ENCODE measurements around the gene FAM20B.
"Not testable (repeated sequence)": the region's sequence is repeated elsewhere in the genome, so short reads cannot be mapped to it uniquely, and the experiment has no call there.

The FAM20B gene

DNA sequence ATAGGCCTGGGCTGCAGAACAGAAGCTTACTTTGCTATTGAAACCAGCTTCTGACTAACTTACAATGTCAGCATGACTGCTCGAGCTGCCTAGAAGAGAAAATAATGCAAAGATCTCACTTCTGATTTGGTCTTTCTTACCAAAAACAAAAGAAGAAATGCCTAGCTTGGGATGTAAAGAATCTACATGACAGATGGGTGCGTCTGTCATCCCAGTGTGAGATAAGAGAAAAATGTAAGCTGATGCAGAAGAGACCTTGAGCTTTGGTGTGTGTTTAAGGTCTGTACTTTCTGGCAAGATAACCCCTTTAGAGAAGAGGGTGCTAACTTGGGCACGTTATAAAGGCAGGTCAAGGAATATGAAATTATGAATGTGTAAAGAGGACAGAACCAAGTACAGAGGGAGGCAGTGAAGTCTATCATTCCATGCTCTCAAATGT lies 3.6 kb downstream of the FAM20B start:
- Histone ChIP-seq H3K4me1 (ENCODE audit: control insufficient read depth, insufficient read depth, low read length) (peaks cover 23% of the 10 kb centered on the region), H3K27me3 (ENCODE audit: control insufficient read depth, insufficient read depth, low read length) (no peaks in the 10 kb centered on the region), H3K27ac (ENCODE audit: low read depth, low read length) (no peak overlapping the region), H3K36me3 (ENCODE audit: control insufficient read depth, insufficient read depth, low read length) (no peaks in the 10 kb centered on the region), H3K9ac (ENCODE audit: low read length) (no peak overlapping the region), H3K4me3 (ENCODE audit: low read length) (no peak overlapping the region)

DNA sequence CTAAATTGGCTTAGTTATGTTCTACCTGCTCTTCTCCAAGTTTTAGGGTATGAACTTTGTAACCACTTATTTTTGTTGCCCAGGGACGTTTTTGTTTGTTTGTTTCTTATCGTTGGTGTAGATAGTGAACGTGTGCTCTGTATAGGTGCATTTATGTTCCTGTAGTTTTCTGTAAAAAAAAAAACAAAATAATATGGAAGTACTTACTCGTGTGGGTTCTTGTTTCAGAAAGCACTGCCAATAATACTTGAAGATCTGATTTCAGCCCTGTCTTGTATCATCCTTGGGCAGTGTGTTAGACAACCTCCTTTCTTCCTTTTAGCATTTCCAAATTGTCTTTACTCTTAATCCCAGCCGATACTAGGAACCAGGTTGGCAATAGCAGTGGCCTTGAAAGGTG lies 4.4 kb downstream of the FAM20B start:
- Histone ChIP-seq H3K9ac (ENCODE audit: low read length) (no peak overlapping the region), H3K36me3 (ENCODE audit: control insufficient read depth, insufficient read depth, low read length) (no peaks in the 10 kb centered on the region), H3K27me3 (ENCODE audit: control insufficient read depth, insufficient read depth, low read length) (no peaks in the 10 kb centered on the region), H3K4me3 (ENCODE audit: low read length) (no peak overlapping the region), H3K4me1 (ENCODE audit: control insufficient read depth, insufficient read depth, low read length) (peaks cover 26% of the 10 kb centered on the region), H3K27ac (ENCODE audit: low read depth, low read length) (no peak overlapping the region)

DNA sequence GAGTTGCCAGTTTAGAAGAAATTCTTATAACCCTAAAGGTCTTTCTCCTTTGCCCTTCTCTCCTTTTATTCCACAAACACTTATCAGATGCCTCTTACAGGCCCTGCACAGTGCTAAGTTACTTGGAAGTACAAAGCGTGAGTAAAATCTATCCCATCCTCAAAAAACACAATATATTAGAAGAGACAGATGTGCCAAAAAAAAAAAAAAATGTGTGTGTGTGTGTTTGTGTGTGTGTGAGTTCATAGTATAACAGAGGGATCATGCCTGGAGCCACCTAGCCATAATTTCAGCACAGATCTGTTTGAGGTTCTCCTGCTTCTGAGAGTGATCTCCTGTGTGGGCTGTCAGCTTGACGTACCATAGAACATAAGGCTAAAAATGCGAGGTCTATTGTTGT lies 5.0 kb downstream of the FAM20B start:
- no peak overlapping the region for H3K27ac ChIP-seq (ENCODE audit: low read depth, low read length)
- H3K36me3 ChIP-seq (ENCODE audit: control insufficient read depth, insufficient read depth, low read length), result no peaks in the 10 kb centered on the region
- H3K9ac ChIP-seq (ENCODE audit: low read length), result no peak overlapping the region
- no peaks in the 10 kb centered on the region for H3K27me3 ChIP-seq (ENCODE audit: control insufficient read depth, insufficient read depth, low read length)
- H3K4me1 ChIP-seq (ENCODE audit: control insufficient read depth, insufficient read depth, low read length), result peaks cover 26% of the 10 kb centered on the region
- H3K4me3 ChIP-seq (ENCODE audit: low read length), result no peak overlapping the region

- H3K4me3 ChIP-seq (ENCODE audit: low read length), result no peak overlapping the region
- no peaks in the 10 kb centered on the region for H3K27me3 ChIP-seq (ENCODE audit: control insufficient read depth, insufficient read depth, low read length)
- H3K36me3 ChIP-seq (ENCODE audit: control insufficient read depth, insufficient read depth, low read length), result no peaks in the 10 kb centered on the region
- H3K9ac ChIP-seq (ENCODE audit: low read length), result no peak overlapping the region
- H3K4me1 ChIP-seq (ENCODE audit: control insufficient read depth, insufficient read depth, low read length), result peaks cover 26% of the 10 kb centered on the region
- H3K27ac ChIP-seq (ENCODE audit: low read depth, low read length), result no peak overlapping the region
Observed at GRCh38 chr1:179031284-179031683, 5.6 kb downstream of the FAM20B start.

DNA sequence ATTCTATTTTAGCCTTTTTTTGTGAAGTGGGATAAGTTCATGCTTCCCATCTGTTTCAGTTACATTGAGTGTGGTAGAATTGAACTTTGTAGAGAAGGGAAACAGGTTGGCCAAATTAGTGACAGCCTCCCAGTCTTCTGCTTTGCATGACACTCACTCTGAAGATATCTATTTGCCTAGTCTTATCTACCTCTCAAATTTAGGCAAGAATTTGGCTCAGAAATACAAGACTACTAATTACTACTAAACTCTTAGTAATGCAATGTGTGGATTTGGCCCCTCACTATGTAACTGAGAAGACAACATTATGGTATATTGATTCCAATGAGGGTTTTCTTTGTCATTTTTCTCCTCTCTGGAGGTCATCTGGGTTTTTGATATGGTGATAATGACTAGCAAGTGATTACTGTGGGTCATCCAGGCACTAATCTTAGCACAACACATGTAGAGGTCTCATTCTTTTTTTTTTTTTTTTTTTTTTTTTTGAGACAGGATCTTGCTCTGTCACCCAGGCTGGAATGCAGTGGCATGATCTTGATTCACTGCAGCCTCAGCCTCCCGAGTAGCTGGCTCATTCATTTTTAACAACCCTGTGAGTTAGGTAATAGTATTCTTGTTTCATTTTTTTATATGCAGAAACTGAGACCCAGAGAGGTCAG lies 6.3 kb downstream of the FAM20B start:
- H3K9ac ChIP-seq (ENCODE audit: low read length), result no peak overlapping the region
- H3K4me1 ChIP-seq (ENCODE audit: control insufficient read depth, insufficient read depth, low read length), result peaks cover 23% of the 10 kb centered on the region
- H3K36me3 ChIP-seq (ENCODE audit: control insufficient read depth, insufficient read depth, low read length), result no peaks in the 10 kb centered on the region
- H3K4me3 ChIP-seq (ENCODE audit: low read length), result no peak overlapping the region
- no peak overlapping the region for H3K27ac ChIP-seq (ENCODE audit: low read depth, low read length)
- H3K27me3 ChIP-seq (ENCODE audit: control insufficient read depth, insufficient read depth, low read length), result no peaks in the 10 kb centered on the region

GRCh38 chr1:179034720-179035119 lies 9.0 kb downstream of the FAM20B start:
- Histone ChIP-seq H3K9ac (ENCODE audit: low read length) (no peak overlapping the region), H3K4me1 (ENCODE audit: control insufficient read depth, insufficient read depth, low read length) (peaks cover 18% of the 10 kb centered on the region), H3K4me3 (ENCODE audit: low read length) (no peak overlapping the region), H3K27ac (ENCODE audit: low read depth, low read length) (no peak overlapping the region), H3K36me3 (ENCODE audit: control insufficient read depth, insufficient read depth, low read length) (no peaks in the 10 kb centered on the region), H3K27me3 (ENCODE audit: control insufficient read depth, insufficient read depth, low read length) (no peaks in the 10 kb centered on the region)

- H3K9ac ChIP-seq (ENCODE audit: low read length), result no peak overlapping the region
- H3K27me3 ChIP-seq (ENCODE audit: control insufficient read depth, insufficient read depth, low read length), result no peaks in the 10 kb centered on the region
- no peak overlapping the region for H3K4me3 ChIP-seq (ENCODE audit: low read length)
- peak overlapping the region; percentile 11 for H3K27ac ChIP-seq (ENCODE audit: low read depth, low read length)
- no peaks in the 10 kb centered on the region for H3K36me3 ChIP-seq (ENCODE audit: control insufficient read depth, insufficient read depth, low read length)
- H3K4me1 ChIP-seq (ENCODE audit: control insufficient read depth, insufficient read depth, low read length), result peaks cover 13% of the 10 kb centered on the region
Observed at GRCh38 chr1:179036844-179037465, 11.3 kb downstream of the FAM20B start.

DNA sequence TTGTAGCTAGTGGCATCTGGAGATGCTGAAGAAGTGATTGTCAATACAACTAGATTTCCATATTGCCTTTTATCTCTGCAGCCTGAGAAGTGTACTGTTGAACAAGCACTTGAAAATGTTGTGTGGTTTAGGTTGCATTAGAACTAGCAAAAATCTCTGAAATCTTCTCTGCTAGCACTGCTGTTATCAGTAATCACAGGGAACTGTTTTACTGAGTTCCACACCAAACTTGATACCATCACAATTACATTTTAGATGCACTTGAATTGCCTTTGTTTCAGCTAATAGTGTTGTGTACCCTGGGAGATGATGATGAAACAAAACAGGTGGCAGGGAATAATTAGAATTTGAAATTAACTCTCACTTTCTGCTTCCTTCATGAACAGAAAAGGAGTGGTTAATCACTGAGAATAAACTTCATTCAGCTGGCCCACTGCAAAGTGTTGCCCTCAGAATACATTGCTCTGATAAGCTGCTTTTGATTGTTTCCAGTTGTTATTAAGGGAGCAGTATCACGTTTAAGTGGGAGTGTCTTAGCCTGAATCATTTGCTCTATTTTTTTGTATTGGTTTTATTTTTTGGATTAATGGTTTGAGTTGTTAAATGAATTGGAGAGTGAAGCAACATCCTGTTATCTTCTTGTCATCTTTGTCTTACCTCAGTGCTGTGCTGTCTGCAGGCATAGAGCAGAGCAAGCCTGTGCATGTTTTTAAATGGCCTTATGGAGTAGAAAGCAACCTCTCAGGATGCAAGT lies 13.0 kb downstream of the FAM20B start:
- Histone ChIP-seq H3K4me1 (ENCODE audit: control insufficient read depth, insufficient read depth, low read length) (peaks cover 13% of the 10 kb centered on the region), H3K4me3 (ENCODE audit: low read length) (no peak overlapping the region), H3K9ac (ENCODE audit: low read length) (no peak overlapping the region), H3K36me3 (ENCODE audit: control insufficient read depth, insufficient read depth, low read length) (no peaks in the 10 kb centered on the region), H3K27me3 (ENCODE audit: control insufficient read depth, insufficient read depth, low read length) (no peaks in the 10 kb centered on the region), H3K27ac (ENCODE audit: low read depth, low read length) (no peak overlapping the region)

DNA sequence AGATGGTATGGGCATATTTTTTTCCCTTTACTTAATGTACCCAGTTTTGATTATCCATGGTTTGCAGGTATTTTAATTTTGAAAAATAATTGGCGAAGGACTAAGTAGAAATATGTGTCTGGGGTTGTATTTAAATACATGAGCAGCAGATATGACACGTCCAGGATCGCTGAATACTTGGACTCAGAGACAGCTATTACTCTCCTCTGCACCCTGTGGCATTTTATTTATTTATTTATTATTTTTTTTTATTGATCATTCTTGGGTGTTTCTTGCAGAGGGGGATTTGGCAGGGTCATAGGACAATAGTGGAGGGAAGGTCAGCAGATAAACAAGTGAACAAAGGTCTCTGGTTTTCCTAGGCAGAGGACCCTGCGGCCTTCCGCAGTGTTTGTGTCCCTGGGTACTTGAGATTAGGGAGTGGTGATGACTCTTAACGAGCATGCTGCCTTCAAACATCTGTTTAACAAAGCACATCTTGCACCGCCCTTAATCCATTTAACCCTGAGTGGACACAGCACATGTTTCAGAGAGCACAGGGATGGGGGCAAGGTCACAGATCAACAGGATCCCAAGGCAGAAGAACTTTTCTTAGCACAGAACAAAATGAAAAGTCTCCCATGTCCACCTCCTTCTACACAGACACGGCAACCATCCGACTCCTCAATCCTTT lies 13.9 kb downstream of the FAM20B start:
- H3K4me3 ChIP-seq (ENCODE audit: low read length); H3K27me3 ChIP-seq (ENCODE audit: control insufficient read depth, insufficient read depth, low read length); H3K36me3 ChIP-seq (ENCODE audit: control insufficient read depth, insufficient read depth, low read length); H3K9ac ChIP-seq (ENCODE audit: low read length); H3K4me1 ChIP-seq (ENCODE audit: control insufficient read depth, insufficient read depth, low read length); H3K27ac ChIP-seq (ENCODE audit: low read depth, low read length): not testable (repeated sequence)

GRCh38 chr1:179040175-179040551 lies 14.5 kb downstream of the FAM20B start:
- H3K9ac ChIP-seq (ENCODE audit: low read length); H3K4me1 ChIP-seq (ENCODE audit: control insufficient read depth, insufficient read depth, low read length); H3K36me3 ChIP-seq (ENCODE audit: control insufficient read depth, insufficient read depth, low read length); H3K4me3 ChIP-seq (ENCODE audit: low read length); H3K27me3 ChIP-seq (ENCODE audit: control insufficient read depth, insufficient read depth, low read length); H3K27ac ChIP-seq (ENCODE audit: low read depth, low read length): not testable (repeated sequence)

DNA sequence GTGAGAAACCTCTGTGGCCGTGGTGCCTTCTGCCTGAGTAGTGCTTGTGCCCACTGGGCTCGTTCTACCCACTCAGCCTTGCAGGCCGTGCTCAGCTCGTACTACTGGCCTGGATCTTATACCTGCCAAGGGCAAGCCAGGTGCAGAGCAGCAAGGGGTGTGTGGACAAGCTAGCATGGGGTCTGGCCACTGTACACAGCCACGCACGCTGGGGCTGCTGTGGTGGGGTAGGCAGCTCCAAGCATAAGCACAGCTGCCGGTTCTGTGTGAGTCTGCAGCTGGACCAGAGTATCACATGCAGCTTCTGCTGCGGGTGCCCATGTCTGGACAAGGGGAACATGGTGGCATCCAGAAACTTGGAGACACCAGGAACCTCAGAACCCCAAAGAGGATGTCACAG lies 16.4 kb downstream of the FAM20B start:
- Histone ChIP-seq H3K27me3 (ENCODE audit: control insufficient read depth, insufficient read depth, low read length) (no peaks in the 10 kb centered on the region), H3K4me3 (ENCODE audit: low read length) (no peak overlapping the region), H3K27ac (ENCODE audit: low read depth, low read length) (no peak overlapping the region), H3K4me1 (ENCODE audit: control insufficient read depth, insufficient read depth, low read length) (peaks cover 4% of the 10 kb centered on the region), H3K36me3 (ENCODE audit: control insufficient read depth, insufficient read depth, low read length) (no peaks in the 10 kb centered on the region), H3K9ac (ENCODE audit: low read length) (no peak overlapping the region)

DNA sequence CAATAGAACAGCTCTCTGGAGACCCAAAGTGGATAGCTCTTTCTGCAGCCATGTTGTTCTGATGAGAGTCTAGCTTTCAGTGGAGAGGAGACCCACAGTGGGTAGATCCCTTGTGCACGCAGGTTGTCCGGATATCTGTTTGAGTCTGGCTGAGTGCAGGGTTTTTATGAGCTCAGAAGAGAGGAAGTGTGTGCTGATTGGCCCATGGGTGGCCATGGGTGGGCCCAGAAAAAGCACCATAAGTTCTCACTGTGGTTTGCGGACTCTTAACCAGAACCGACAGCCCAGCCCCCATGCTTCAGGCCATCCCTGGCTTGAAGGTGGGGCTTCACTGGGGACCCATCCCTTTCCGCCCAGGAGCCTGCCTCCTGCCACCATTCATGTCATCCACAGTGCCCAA lies 17.0 kb downstream of the FAM20B start:
- H3K36me3 ChIP-seq (ENCODE audit: control insufficient read depth, insufficient read depth, low read length), result no peaks in the 10 kb centered on the region
- no peak overlapping the region for H3K9ac ChIP-seq (ENCODE audit: low read length)
- no peaks in the 10 kb centered on the region for H3K27me3 ChIP-seq (ENCODE audit: control insufficient read depth, insufficient read depth, low read length)
- H3K27ac ChIP-seq (ENCODE audit: low read depth, low read length), result no peak overlapping the region
- H3K4me1 ChIP-seq (ENCODE audit: control insufficient read depth, insufficient read depth, low read length), result peaks cover 4% of the 10 kb centered on the region
- H3K4me3 ChIP-seq (ENCODE audit: low read length), result no peak overlapping the region

Measured in rectal smooth muscle tissue (tissue), 1 donor.